ENCODE data around the gene ADPGK.

DNA sequence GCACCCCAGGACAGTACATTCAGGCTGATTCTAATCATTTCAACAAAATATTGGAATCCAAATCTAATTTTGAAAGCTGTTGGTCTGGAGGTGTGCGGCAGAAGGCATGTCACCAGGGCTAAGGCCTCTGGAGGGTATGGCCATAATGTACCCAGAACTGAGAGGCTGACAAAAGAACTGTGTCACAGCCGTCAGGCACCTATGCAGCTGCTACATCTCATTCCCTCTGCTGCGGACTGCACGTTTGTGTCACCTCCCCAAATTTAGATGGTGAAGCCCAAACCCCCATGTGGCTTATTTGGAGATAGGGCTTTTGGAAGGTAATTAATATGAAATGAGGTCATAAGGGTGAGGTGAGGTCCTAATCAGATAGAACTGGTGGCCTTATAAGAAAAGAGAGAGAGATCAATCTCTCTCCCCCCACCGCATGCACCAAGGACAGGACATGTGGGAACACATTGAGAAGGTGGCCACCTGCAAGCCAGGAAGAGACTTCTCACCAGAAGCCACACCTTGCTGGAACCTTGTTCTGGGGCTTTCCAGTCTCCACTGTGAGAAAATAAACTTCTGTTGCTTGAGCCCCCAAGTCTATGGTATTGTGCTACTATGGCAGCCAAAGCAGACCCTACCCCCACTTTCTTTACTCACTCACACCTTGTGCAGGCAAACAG, 22.8 kb downstream of the ADPGK start:
- TF ChIP-seq, protein P1, sequence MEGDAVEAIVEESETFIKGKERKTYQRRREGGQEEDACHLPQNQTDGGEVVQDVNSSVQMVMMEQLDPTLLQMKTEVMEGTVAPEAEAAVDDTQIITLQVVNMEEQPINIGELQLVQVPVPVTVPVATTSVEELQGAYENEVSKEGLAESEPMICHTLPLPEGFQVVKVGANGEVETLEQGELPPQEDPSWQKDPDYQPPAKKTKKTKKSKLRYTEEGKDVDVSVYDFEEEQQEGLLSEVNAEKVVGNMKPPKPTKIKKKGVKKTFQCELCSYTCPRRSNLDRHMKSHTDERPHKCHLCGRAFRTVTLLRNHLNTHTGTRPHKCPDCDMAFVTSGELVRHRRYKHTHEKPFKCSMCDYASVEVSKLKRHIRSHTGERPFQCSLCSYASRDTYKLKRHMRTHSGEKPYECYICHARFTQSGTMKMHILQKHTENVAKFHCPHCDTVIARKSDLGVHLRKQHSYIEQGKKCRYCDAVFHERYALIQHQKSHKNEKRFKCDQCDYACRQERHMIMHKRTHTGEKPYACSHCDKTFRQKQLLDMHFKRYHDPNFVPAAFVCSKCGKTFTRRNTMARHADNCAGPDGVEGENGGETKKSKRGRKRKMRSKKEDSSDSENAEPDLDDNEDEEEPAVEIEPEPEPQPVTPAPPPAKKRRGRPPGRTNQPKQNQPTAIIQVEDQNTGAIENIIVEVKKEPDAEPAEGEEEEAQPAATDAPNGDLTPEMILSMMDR (conservative IDR thresholded peaks at IDR 0.05; ENCODE audit: low read length) = no peak
- TF ChIP-seq EZH2phosphoT487 (IDR thresholded peaks at IDR 0.05; ENCODE audit: borderline replicate concordance) = no peak

Measured in Loucy (cell line).